ENCODE measurements around the gene MAN1C1. TPM values are rescaled to one million over a fixed set of nuclear protein-coding genes. Genes with fewer than 3 reads are reported as not detected.

Gene MAN1C1
- polyA plus RNA-seq, 1 donor from 2014 or later = 1.3 TPM

DNA sequence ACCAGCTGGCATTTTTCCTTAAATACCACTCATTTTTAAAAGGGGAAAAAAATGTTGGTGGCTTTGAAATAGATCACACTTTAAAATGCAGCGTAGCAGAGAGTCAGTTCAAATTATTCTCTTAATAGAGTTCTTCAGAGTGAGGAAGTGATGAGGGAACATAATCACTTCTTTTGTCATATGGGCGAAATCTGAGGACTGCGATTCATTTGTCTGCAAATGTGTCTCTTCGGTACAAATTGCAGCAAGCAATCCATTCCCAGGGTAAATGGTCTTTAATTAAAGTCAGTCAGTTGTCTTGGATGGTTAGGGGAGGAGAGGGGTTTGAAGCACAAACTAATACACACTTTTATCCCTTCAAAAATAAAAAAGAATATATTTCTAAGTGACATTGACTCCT, 97.4 kb downstream of the MAN1C1 start:
- Histone ChIP-seq H3K9me3 (ENCODE audit: low read length) (no peaks in the 10 kb centered on the region), H3K27me3 (ENCODE audit: insufficient read depth, low read depth, low read length) (no peaks in the 10 kb centered on the region), H3K36me3 (ENCODE audit: insufficient read depth, low read length) (no peaks in the 10 kb centered on the region), H3K4me2 (ENCODE audit: low read length) (no peak overlapping the region), H3K4me3 (ENCODE audit: low read length) (no peak overlapping the region), H3K79me2 (replicated peaks; ENCODE audit: insufficient read depth, low read length) (no peaks in the 10 kb centered on the region), H4K20me1 (ENCODE audit: insufficient read depth) (no peaks in the 10 kb centered on the region), H2AFZ (ENCODE audit: low read depth, low read length) (no peak overlapping the region), H3K9ac (ENCODE audit: low read length) (no peak overlapping the region), H3K9me2 (ENCODE audit: insufficient read depth, low read length) (no peaks in the 10 kb centered on the region), H3F3A (ENCODE audit: insufficient read depth, low read length, poor library complexity, severe bottlenecking) (no peaks in the 10 kb centered on the region), H3K27ac (ENCODE audit: low read length) (no peak overlapping the region)
- TF ChIP-seq EP300 (conservative IDR thresholded peaks at IDR 0.05; ENCODE audit: poor library complexity, severe bottlenecking) (no peak), SMC3 (conservative IDR thresholded peaks at IDR 0.05; ENCODE audit: poor library complexity) (no peak), REST (IDR thresholded peaks at IDR 0.05; ENCODE audit: borderline replicate concordance) (no peak), RAD21 (conservative IDR thresholded peaks at IDR 0.05) (no peak), POLR2AphosphoS5 (IDR thresholded peaks at IDR 0.05) (no peak), EZH2 (IDR thresholded peaks at IDR 0.05; ENCODE audit: borderline replicate concordance, insufficient read depth, low read length, poor library complexity, severe bottlenecking) (no peak), TAF1 (IDR thresholded peaks at IDR 0.05; ENCODE audit: low read depth) (no peak), MXI1 (conservative IDR thresholded peaks at IDR 0.05; ENCODE audit: poor library complexity, severe bottlenecking) (no peak)
- TF ChIP-seq, protein P1, sequence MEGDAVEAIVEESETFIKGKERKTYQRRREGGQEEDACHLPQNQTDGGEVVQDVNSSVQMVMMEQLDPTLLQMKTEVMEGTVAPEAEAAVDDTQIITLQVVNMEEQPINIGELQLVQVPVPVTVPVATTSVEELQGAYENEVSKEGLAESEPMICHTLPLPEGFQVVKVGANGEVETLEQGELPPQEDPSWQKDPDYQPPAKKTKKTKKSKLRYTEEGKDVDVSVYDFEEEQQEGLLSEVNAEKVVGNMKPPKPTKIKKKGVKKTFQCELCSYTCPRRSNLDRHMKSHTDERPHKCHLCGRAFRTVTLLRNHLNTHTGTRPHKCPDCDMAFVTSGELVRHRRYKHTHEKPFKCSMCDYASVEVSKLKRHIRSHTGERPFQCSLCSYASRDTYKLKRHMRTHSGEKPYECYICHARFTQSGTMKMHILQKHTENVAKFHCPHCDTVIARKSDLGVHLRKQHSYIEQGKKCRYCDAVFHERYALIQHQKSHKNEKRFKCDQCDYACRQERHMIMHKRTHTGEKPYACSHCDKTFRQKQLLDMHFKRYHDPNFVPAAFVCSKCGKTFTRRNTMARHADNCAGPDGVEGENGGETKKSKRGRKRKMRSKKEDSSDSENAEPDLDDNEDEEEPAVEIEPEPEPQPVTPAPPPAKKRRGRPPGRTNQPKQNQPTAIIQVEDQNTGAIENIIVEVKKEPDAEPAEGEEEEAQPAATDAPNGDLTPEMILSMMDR (IDR thresholded peaks at IDR 0.05; ENCODE audit: poor library complexity, severe bottlenecking) = no peak

GRCh38 chr1:25714372-25714931, 97.9 kb downstream of the MAN1C1 start:
- no peak overlapping the region for H3K4me2 ChIP-seq (ENCODE audit: low read length)

More at GRCh38 chr1:25714372-25714931, 97.9 kb downstream of the MAN1C1 start:
- Histone ChIP-seq H4K20me1 (ENCODE audit: insufficient read depth) (no peaks in the 10 kb centered on the region), H3K36me3 (ENCODE audit: insufficient read depth, low read length) (no peaks in the 10 kb centered on the region), H2AFZ (ENCODE audit: low read depth, low read length) (no peak overlapping the region), H3K27ac (ENCODE audit: low read length) (no peak overlapping the region), H3K27me3 (ENCODE audit: insufficient read depth, low read depth, low read length) (no peaks in the 10 kb centered on the region), H3K4me3 (ENCODE audit: low read length) (no peak overlapping the region), H3K79me2 (replicated peaks; ENCODE audit: insufficient read depth, low read length) (no peaks in the 10 kb centered on the region), H3K9me2 (ENCODE audit: insufficient read depth, low read length) (no peaks in the 10 kb centered on the region), H3F3A (ENCODE audit: insufficient read depth, low read length, poor library complexity, severe bottlenecking) (no peaks in the 10 kb centered on the region), H3K9ac (ENCODE audit: low read length) (no peak overlapping the region), H3K9me3 (ENCODE audit: low read length) (no peaks in the 10 kb centered on the region)
- TF ChIP-seq EZH2 (IDR thresholded peaks at IDR 0.05; ENCODE audit: borderline replicate concordance, insufficient read depth, low read length, poor library complexity, severe bottlenecking) (no peak), RAD21 (conservative IDR thresholded peaks at IDR 0.05) (no peak), POLR2AphosphoS5 (IDR thresholded peaks at IDR 0.05) (no peak), REST (IDR thresholded peaks at IDR 0.05; ENCODE audit: borderline replicate concordance) (no peak), TAF1 (IDR thresholded peaks at IDR 0.05; ENCODE audit: low read depth) (no peak), EP300 (conservative IDR thresholded peaks at IDR 0.05; ENCODE audit: poor library complexity, severe bottlenecking) (no peak), MXI1 (conservative IDR thresholded peaks at IDR 0.05; ENCODE audit: poor library complexity, severe bottlenecking) (no peak), SMC3 (conservative IDR thresholded peaks at IDR 0.05; ENCODE audit: poor library complexity) (no peak)
- TF ChIP-seq, protein P1 (IDR thresholded peaks at IDR 0.05; ENCODE audit: poor library complexity, severe bottlenecking) = no peak
